ENCODE data around the gene SCRN3. TPM values are rescaled to one million over a fixed set of nuclear protein-coding genes. Genes with fewer than 3 reads are reported as not detected.
"Not testable (repeated sequence)": the region's sequence is repeated elsewhere in the genome, so short reads cannot be mapped to it uniquely, and the experiment has no call there.

SCRN3 gene
- total RNA-seq, 1 donor from 2014 or later = 14.3 TPM

DNA sequence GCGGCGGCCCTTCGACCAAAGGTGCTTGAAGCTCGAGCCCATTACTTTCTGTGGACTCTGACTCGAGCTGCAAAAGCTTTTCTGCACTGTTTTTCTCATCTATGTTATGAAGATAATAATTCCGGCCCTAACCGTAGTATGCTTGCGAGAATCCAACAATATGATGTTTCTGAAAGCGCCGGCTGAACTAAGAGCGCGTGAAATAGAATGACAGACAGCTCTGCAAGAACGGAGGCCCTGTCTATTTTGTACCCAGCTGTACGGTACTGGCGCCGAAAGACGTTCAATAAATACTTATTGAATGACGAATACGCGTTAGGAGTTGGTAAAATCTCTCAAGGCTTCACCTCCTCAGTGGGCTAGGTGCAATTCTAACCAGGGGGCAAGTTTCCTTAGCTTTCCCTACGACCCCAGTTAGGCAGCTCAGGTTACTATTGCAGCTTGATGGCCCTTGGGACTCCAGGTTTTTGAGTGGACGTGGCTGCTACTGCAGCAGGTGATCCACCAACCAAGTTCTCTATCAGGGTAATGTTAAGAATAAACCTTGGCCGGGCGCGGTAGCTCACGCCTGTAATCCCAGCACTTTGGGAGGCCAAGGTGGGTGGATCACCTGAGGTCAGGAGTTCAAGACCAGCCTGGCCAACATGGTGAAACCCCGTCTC, 570 bp downstream of the SCRN3 start:
- no peaks in the 10 kb centered on the region for H3K27me3 Mint-ChIP-seq
- DNase-seq (no peak), ATAC-seq (ENCODE audit: low read depth) (peak; percentile 23)
- intact Hi-C loops (cut with micrococcal nuclease) = loop anchor here (1.0 to 5.0 kb wide), 4 partner anchors 91 to 1839 kb away; partner anchors contain the start of genes GPR155, OLA1, PDK1 and SP3
- peak overlapping the region; percentile 100 for H3K4me3 Mint-ChIP-seq
- no peaks in the 10 kb centered on the region for H3K9me3 Mint-ChIP-seq
- POLR2A ChIA-PET = interaction anchor here (0.6 to 1.4 kb wide), 5 partner anchors 15 to 500 kb away, joined by 3 to 4 read pairs (median 3); no protein-coding TSS in a partner anchor
- TF ChIP-seq, protein P1, sequence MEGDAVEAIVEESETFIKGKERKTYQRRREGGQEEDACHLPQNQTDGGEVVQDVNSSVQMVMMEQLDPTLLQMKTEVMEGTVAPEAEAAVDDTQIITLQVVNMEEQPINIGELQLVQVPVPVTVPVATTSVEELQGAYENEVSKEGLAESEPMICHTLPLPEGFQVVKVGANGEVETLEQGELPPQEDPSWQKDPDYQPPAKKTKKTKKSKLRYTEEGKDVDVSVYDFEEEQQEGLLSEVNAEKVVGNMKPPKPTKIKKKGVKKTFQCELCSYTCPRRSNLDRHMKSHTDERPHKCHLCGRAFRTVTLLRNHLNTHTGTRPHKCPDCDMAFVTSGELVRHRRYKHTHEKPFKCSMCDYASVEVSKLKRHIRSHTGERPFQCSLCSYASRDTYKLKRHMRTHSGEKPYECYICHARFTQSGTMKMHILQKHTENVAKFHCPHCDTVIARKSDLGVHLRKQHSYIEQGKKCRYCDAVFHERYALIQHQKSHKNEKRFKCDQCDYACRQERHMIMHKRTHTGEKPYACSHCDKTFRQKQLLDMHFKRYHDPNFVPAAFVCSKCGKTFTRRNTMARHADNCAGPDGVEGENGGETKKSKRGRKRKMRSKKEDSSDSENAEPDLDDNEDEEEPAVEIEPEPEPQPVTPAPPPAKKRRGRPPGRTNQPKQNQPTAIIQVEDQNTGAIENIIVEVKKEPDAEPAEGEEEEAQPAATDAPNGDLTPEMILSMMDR (IDR thresholded peaks at IDR 0.05) = no peak
- H3K4me1 Mint-ChIP-seq = peaks cover 33% of the 10 kb centered on the region
- peak overlapping the region; percentile 98 for H3K27ac Mint-ChIP-seq
- CTCF ChIA-PET = interaction anchor here (0.8 to 1.5 kb wide), 2 partner anchors 9 to 52 kb away, joined by 3 read pairs; no protein-coding TSS in a partner anchor
- H3K36me3 Mint-ChIP-seq (ENCODE audit: low read depth) = peaks cover 28% of the 10 kb centered on the region

DNA sequence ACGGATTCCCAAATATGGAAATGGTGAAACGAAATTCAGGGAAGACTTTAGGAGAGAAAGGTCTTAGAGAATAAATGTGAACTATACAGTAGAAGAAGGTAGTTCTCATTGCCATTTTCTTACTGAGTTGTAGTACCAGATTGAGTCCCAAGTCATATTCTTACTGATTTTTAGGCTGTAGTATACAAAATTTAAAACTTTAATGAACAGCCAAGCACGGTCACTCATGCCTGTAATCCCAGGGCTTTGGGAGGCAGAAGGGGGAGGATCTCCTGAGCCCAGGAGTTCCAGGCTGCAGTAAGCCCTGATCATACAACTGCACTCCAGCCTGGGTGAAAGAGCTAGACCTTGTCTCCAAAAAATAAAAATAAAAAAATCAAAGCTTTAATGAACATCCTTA, 2.2 kb downstream of the SCRN3 start:
- H3K27me3 Mint-ChIP-seq = no peaks in the 10 kb centered on the region
- H3K4me1 Mint-ChIP-seq = peaks cover 28% of the 10 kb centered on the region
- H3K36me3 Mint-ChIP-seq (ENCODE audit: low read depth) = peaks cover 32% of the 10 kb centered on the region
- no peak overlapping the region for H3K27ac Mint-ChIP-seq
- no peak overlapping the region for H3K4me3 Mint-ChIP-seq
- ChIA-PET CTCF (no interaction called here), POLR2A (no interaction called here)
- intact Hi-C loops (cut with micrococcal nuclease) = loop anchor here (5.0 kb wide), 2 partner anchors 150 to 1840 kb away; partner anchors contain the start of genes OLA1 and PDK1
- H3K9me3 Mint-ChIP-seq = no peaks in the 10 kb centered on the region
- TF ChIP-seq, protein P1 (IDR thresholded peaks at IDR 0.05) = no peak
- no peak for ATAC-seq (ENCODE audit: low read depth)
- DNase-seq = no peak

DNA sequence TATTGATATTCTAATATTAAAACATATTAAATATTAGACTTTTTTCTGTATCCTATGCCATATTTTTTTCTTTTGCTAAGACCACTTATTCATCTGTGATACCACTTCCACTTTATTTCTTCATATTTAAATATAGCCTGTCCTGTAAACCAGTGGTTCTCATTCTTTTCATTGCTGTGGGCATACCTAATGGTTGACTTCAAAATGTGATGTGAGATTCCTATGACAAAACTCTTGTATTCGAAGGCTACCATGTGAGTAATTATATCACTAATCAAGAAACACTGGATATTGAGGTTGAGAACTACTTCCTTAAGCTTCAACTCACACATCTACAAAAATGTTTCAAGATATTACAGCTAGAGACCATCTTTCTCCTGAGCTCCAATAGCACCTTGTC, 3.6 kb downstream of the SCRN3 start:
- Mint-ChIP-seq H3K36me3 (ENCODE audit: low read depth) (peaks cover 36% of the 10 kb centered on the region), H3K4me1 (peaks cover 21% of the 10 kb centered on the region), H3K27ac (no peak overlapping the region), H3K9me3 (no peaks in the 10 kb centered on the region), H3K4me3 (no peak overlapping the region), H3K27me3 (no peaks in the 10 kb centered on the region)
- POLR2A ChIA-PET = no interaction called here
- TF ChIP-seq, protein P1 (IDR thresholded peaks at IDR 0.05) = no peak
- DNase-seq (no peak), ATAC-seq (ENCODE audit: low read depth) (no peak)
- CTCF ChIA-PET = interaction anchor here (0.6 kb wide), 1 partner anchor 64 kb away, joined by 3 read pairs; no protein-coding TSS in a partner anchor
- intact Hi-C loops (cut with micrococcal nuclease) = loop anchor here (5.0 kb wide), 2 partner anchors 152 to 1842 kb away; partner anchors contain the start of genes OLA1 and PDK1

DNA sequence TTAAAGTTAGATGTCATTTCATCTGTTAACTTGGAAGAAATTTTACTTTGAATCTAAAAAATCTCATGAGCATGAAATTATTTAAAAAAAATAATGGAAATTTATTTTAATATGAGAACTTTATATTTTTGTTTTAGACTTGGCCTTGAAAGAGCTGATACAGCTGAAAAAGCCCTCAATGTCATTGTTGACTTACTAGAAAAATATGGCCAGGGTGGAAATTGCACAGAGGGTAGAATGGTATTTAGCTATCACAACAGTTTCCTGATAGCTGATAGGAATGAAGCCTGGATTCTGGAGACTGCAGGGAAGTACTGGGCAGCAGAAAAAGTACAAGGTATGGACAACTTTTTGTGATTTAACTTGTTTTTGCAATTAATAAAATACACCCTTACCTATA, 5.3 kb downstream of the SCRN3 start:
- H3K27ac Mint-ChIP-seq = no peak overlapping the region
- H3K9me3 Mint-ChIP-seq = no peaks in the 10 kb centered on the region

DNA sequence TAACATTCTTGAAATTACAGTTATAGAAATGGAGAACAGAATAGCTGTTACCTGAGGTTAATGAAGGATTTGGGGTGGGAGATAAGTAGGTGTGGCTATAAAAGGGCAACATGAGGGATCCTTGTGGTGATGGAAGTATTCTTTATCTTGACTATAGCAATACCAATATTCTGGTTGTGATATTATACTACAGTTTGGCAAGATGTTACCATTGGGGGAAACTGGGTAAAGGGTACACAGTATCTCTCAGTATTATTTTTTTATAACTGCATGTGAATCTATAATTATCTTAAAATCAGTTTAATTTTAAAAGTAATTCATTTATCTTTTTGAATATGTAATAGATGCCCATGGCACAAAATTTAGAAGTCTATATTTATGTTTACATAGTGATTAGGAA, 8.1 kb downstream of the SCRN3 start:
- no peak overlapping the region for H3K27ac Mint-ChIP-seq
- ATAC-seq (ENCODE audit: low read depth) (no peak), DNase-seq (no peak)
- no peaks in the 10 kb centered on the region for H3K27me3 Mint-ChIP-seq
- no peak overlapping the region for H3K4me3 Mint-ChIP-seq
- H3K4me1 Mint-ChIP-seq = no peaks in the 10 kb centered on the region
- TF ChIP-seq, protein P1 (IDR thresholded peaks at IDR 0.05) = no peak
- H3K36me3 Mint-ChIP-seq (ENCODE audit: low read depth) = peaks cover 29% of the 10 kb centered on the region
- ChIA-PET POLR2A (no interaction called here), CTCF (no interaction called here)
- H3K9me3 Mint-ChIP-seq = no peaks in the 10 kb centered on the region
- intact Hi-C loops (cut with micrococcal nuclease) = no loop called here

More for the DNA sequence above, 5.3 kb downstream of the SCRN3 start:
- intact Hi-C loops (cut with micrococcal nuclease) = no loop called here
- POLR2A ChIA-PET = no interaction called here
- Mint-ChIP-seq H3K4me3 (no peak overlapping the region), H3K27me3 (no peaks in the 10 kb centered on the region), H3K36me3 (ENCODE audit: low read depth) (peaks cover 29% of the 10 kb centered on the region), H3K4me1 (peaks cover 8% of the 10 kb centered on the region)
- DNase-seq (no peak), ATAC-seq (ENCODE audit: low read depth) (no peak)
- TF ChIP-seq, protein P1 (IDR thresholded peaks at IDR 0.05) = no peak
- CTCF ChIA-PET = no interaction called here

DNA sequence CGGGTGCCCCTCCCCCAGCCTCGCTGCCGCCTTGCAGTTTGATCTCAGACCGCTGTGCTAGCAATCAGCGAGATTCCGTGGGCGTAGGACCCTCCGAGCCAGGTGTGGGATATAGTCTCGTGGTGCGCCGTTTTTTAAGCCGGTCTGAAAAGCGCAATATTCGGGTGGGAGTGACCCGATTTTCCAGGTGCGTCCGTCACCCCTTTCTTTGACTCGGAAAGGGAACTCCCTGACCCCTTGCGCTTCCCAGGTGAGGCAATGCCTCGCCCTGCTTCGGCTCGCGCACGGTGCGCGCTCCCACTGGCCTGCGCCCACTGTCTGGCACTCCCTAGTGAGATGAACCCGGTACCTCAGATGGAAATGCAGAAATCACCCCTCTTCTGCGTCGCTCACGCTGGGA, 14.5 kb downstream of the SCRN3 start:
- H3K36me3 Mint-ChIP-seq (ENCODE audit: low read depth) = peaks cover 19% of the 10 kb centered on the region
- H3K4me3 Mint-ChIP-seq; DNase-seq; intact Hi-C loops (cut with micrococcal nuclease); H3K4me1 Mint-ChIP-seq; H3K27me3 Mint-ChIP-seq; H3K27ac Mint-ChIP-seq; H3K9me3 Mint-ChIP-seq; POLR2A ChIA-PET; ATAC-seq (ENCODE audit: low read depth); CTCF ChIA-PET: not testable (repeated sequence)

All from activated B cell treated with CpG ODN at 0.5 μM for 24 hours (primary cell).